SU-DHL-6 (cell line): ENCODE results near the gene ZFYVE26.

Experiments
- H2AFZ ChIP-seq: fragments of 200-600 bp; sonication (generic); 2 replicates; pipeline ENCODE4 v1.6.1; 2014; ENCODE audit warnings: low read depth, mild to moderate bottlenecking, moderate library complexity, mixed read lengths, antibody characterized with exemption, low read length; ENCODE audit not compliant: severe bottlenecking
- H3F3A ChIP-seq: fragments of 200-600 bp; shearing (Covaris generic); 2 replicates; pipeline ENCODE4 v1.6.0; 2016; ENCODE audit warnings: antibody characterized with exemption, mild to moderate bottlenecking; ENCODE audit not compliant: insufficient read depth
- H3K27ac ChIP-seq: fragments of 200-600 bp; sonication (generic); 2 replicates; pipeline ENCODE4 v1.5.1; 2016; ENCODE audit warnings: low read depth, mild to moderate bottlenecking, low read length, moderate library complexity, mixed read lengths
- H3K27me3 ChIP-seq: fragments of 200-600 bp; sonication (generic), shearing (Covaris generic); 2 replicates; pipeline ENCODE4 v1.6.0; 2014; ENCODE audit warnings: mild to moderate bottlenecking, low read length
- H3K36me3 ChIP-seq: fragments of 200-600 bp; sonication (generic); 2 replicates; pipeline ENCODE4 v1.6.1; 2014; ENCODE audit warnings: mild to moderate bottlenecking, low read length, mixed read lengths
- H3K4me2 ChIP-seq: fragments of 300-600, 200-600 bp; shearing (Covaris generic), sonication (generic); 2 replicates; pipeline ENCODE4 v1.6.0; 2014; ENCODE audit warnings: low read length, low read depth, mild to moderate bottlenecking; ENCODE audit not compliant: poor library complexity, severe bottlenecking
- H3K4me3 ChIP-seq: fragments of 200-600 bp; sonication (generic); 2 replicates; pipeline ENCODE4 v1.5.1; 2014; ENCODE audit warnings: antibody characterized with exemption, low read length, mild to moderate bottlenecking, mixed read lengths; ENCODE audit not compliant: insufficient read depth, poor library complexity, severe bottlenecking
- H3K79me2 ChIP-seq: fragments of 200-600 bp; sonication (generic); 2 replicates; pipeline ENCODE4 v1.6.1; 2014; ENCODE audit warnings: mild to moderate bottlenecking, low read length, moderate library complexity; ENCODE audit not compliant: insufficient read depth
- H3K9ac ChIP-seq: fragments of 200-600 bp; sonication (generic); 2 replicates; pipeline ENCODE4 v1.7.0; 2014; ENCODE audit warnings: mild to moderate bottlenecking, low read length
- H3K9me2 ChIP-seq: fragments of 200-600 bp; sonication (generic); replicated peaks from 2 replicates; pipeline ENCODE4 v1.6.1; 2014; ENCODE audit warnings: low read length; ENCODE audit not compliant: insufficient read depth
- H3K9me3 ChIP-seq: fragments of 200-600 bp; sonication (generic); 2 replicates; pipeline ENCODE4 v1.6.1; 2014; ENCODE audit warnings: low read length, mixed read lengths; ENCODE audit not compliant: insufficient read depth
- H4K20me1 ChIP-seq: fragments of 200-600 bp; sonication (generic); 2 replicates; pipeline ENCODE4 v1.6.1; 2014; ENCODE audit warnings: low read depth, mild to moderate bottlenecking, antibody characterized with exemption, low read length, moderate library complexity, mixed read lengths
- EZH2phosphoT487 ChIP-seq: fragments of 200-600 bp; sonication (generic), shearing (Covaris generic); conservative IDR thresholded peaks from 2 replicates; pipeline ENCODE4 v1.6.1; 2018; ENCODE audit warnings: mild to moderate bottlenecking, antibody characterized with exemption, low read length, moderate library complexity, mixed read lengths
- TF ChIP-seq, protein P1 (sequence below): fragments of 200-600 bp; sonication (generic); IDR thresholded peaks from one replicate; pipeline ENCODE4 v1.5.1; 2017; ENCODE audit warnings: antibody characterized with exemption, mild to moderate bottlenecking, low read length, moderate library complexity; ENCODE audit not compliant: insufficient read depth, poor library complexity, severe bottlenecking

ZFYVE26 gene

DNA sequence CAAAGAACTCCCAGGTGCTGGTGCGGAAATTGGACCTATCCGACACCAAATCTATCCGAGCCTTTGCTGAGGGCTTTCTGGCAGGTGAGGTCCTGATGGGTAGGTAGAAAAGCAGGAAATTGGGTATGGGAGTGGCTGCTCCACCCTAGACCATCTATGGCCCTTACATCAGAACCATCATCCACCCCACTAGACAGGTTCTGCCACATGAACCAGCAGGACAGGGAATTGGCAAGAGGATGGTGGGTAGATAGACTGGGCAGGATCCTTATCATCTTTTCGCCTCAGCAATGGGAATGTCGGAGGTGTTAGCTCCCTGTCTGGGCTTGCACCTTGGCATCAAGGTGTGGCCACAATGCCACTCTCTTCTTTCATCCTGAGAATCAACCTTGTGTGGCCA lies 91.2 kb downstream of the ZFYVE26 start:
- no peak overlapping the region for H3K27ac ChIP-seq
- H3K4me2 ChIP-seq: no peak overlapping the region
- H3K36me3 ChIP-seq: no peaks in the 10 kb centered on the region
- no peaks in the 10 kb centered on the region for H3K79me2 ChIP-seq
- no peaks in the 10 kb centered on the region for H3K9me2 ChIP-seq
- H2AFZ ChIP-seq: no peak overlapping the region
- no peaks in the 10 kb centered on the region for H4K20me1 ChIP-seq
- TF ChIP-seq EZH2phosphoT487: no peak
- TF ChIP-seq, protein P1, sequence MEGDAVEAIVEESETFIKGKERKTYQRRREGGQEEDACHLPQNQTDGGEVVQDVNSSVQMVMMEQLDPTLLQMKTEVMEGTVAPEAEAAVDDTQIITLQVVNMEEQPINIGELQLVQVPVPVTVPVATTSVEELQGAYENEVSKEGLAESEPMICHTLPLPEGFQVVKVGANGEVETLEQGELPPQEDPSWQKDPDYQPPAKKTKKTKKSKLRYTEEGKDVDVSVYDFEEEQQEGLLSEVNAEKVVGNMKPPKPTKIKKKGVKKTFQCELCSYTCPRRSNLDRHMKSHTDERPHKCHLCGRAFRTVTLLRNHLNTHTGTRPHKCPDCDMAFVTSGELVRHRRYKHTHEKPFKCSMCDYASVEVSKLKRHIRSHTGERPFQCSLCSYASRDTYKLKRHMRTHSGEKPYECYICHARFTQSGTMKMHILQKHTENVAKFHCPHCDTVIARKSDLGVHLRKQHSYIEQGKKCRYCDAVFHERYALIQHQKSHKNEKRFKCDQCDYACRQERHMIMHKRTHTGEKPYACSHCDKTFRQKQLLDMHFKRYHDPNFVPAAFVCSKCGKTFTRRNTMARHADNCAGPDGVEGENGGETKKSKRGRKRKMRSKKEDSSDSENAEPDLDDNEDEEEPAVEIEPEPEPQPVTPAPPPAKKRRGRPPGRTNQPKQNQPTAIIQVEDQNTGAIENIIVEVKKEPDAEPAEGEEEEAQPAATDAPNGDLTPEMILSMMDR: no peak
- H3K4me3 ChIP-seq: no peak overlapping the region
- no peaks in the 10 kb centered on the region for H3F3A ChIP-seq
- H3K9ac ChIP-seq: no peak overlapping the region
- no peaks in the 10 kb centered on the region for H3K27me3 ChIP-seq
- no peaks in the 10 kb centered on the region for H3K9me3 ChIP-seq

DNA sequence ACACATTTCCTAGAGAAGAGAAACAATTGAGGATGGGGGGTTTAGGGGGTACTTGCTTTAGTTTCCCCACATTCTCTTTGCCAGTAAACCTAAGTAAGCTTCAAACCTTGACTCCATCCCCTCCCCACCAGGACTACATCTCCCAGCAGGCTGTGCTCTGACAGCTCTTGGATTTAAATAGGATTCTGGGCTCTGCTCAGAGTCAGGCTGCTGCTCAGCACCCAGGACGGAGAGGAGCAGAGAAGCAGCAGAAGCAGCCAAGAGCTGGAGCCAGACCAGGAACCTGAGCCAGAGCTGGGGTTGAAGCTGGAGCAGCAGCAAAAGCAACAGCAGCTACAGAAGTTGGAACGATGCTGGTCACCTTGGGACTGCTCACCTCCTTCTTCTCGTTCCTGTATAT lies 94.1 kb downstream of the ZFYVE26 start:
- no peak overlapping the region for H2AFZ ChIP-seq
- no peaks in the 10 kb centered on the region for H3K9me2 ChIP-seq
- H3K79me2 ChIP-seq: no peaks in the 10 kb centered on the region
- no peak overlapping the region for H3K4me3 ChIP-seq
- no peaks in the 10 kb centered on the region for H3K27me3 ChIP-seq
- no peak overlapping the region for H3K27ac ChIP-seq
- no peak overlapping the region for H3K9ac ChIP-seq
- no peak overlapping the region for H3K4me2 ChIP-seq
- H4K20me1 ChIP-seq: no peaks in the 10 kb centered on the region
- no peak for TF ChIP-seq EZH2phosphoT487
- TF ChIP-seq, protein P1: no peak
- no peaks in the 10 kb centered on the region for H3F3A ChIP-seq
- H3K9me3 ChIP-seq: no peaks in the 10 kb centered on the region
- H3K36me3 ChIP-seq: no peaks in the 10 kb centered on the region

DNA sequence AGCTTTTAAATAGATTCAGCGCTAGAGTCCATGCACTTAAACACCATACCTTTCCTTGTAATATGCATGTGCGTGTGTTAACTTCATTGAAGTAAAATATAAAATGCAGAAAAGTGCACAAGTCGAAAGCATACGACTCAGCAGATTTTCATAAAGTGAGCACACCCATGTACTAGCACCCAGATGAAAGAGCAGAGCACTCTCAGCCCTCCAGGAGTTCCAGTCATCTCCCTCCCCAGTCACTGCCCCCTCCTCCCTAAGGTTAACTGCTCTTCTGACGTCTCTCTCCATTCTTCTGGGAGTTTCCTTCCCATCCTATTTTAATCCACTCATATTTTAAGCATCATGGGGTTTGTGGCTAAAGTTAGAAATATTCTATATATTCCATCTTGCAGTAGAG lies 94.5 kb downstream of the ZFYVE26 start:
- H3K79me2 ChIP-seq: no peaks in the 10 kb centered on the region
- H3K4me3 ChIP-seq: no peak overlapping the region
- H3K9ac ChIP-seq: no peak overlapping the region
- no peaks in the 10 kb centered on the region for H3K36me3 ChIP-seq
- H3K4me2 ChIP-seq: no peak overlapping the region
- no peaks in the 10 kb centered on the region for H3K27me3 ChIP-seq
- H2AFZ ChIP-seq: no peak overlapping the region
- no peaks in the 10 kb centered on the region for H4K20me1 ChIP-seq
- TF ChIP-seq EZH2phosphoT487: no peak
- TF ChIP-seq, protein P1: no peak
- H3K27ac ChIP-seq: no peak overlapping the region
- H3K9me2 ChIP-seq: no peaks in the 10 kb centered on the region
- H3K9me3 ChIP-seq: no peaks in the 10 kb centered on the region
- no peaks in the 10 kb centered on the region for H3F3A ChIP-seq
